Ovary (tissue), 9 donors: ENCODE data around the gene ATP11C. TPM values are rescaled to one million over a fixed set of nuclear protein-coding genes. Genes with fewer than 3 reads are reported as not detected.
"Not testable (repeated sequence)": the region's sequence is repeated elsewhere in the genome, so short reads cannot be mapped to it uniquely, and the experiment has no call there.

Experiments
- DNase-seq, 5 donors: peaks; one replicate each; pipeline ENCODE4 v3.0.0-alpha.2; 2019 to 2020
- H3K27ac ChIP-seq, 2 donors: fragments of 200-600 bp; one replicate each; pipeline versions ENCODE4 v1.5.1 to v1.8.0; 2019 to 2022
- H3K27me3 ChIP-seq: fragments of 200-600 bp; one replicate; pipeline ENCODE4 v1.8.0; 2022
- H3K36me3 ChIP-seq: fragments of 200-600 bp; sonication (generic); one replicate; pipeline ENCODE4 v1.5.1; 2019
- H3K4me1 ChIP-seq: one replicate; pipeline ENCODE4 v1.8.1; 2013; ENCODE audit warnings: mild to moderate bottlenecking, moderate library complexity; ENCODE audit not compliant: insufficient read depth
- H3K4me3 ChIP-seq: fragments of 200-600 bp; sonication (generic); one replicate; pipeline ENCODE4 v1.5.1; 2017
- H3K9me3 ChIP-seq, 2 donors: fragments of 200-600 bp in 1 of 2; sonication (generic) in 1 of 2; one replicate each; pipeline versions ENCODE4 v1.5.1 to v1.8.1; 2013 to 2019; ENCODE audit warnings: mild to moderate bottlenecking in 1 of 2, moderate library complexity in 1 of 2
- CTCF ChIP-seq, 3 donors: fragments of 450-650 bp in 2 of 3; fragments of 200-600 bp in 1 of 3; IDR thresholded peaks; one replicate each; pipeline versions ENCODE4 v1.5.1 to v1.8.0; 2016 to 2022; ENCODE audit warnings: antibody characterized with exemption in 3 of 3, mild to moderate bottlenecking in 1 of 3
- EP300 ChIP-seq: sonication (generic); formaldehyde crosslinking; IDR thresholded peaks from one replicate; pipeline ENCODE4 v1.6.1; 2017; ENCODE audit warnings: antibody characterized with exemption
- POLR2A ChIP-seq: fragments of 450-650 bp; IDR thresholded peaks from one replicate; pipeline ENCODE4 v1.6.1; 2017; ENCODE audit warnings: antibody characterized with exemption, mild to moderate bottlenecking, moderate library complexity
- WGBS, 3 donors: extraction: QIAGEN DNeasy Blood & Tissue Kit in 1 of 3; methylation state at CpG; one replicate each; pipeline versions ENCODE4 v1.1.5 to v1.1.7; 2013 to 2017; 5-methylcytosine and 5-hydroxymethylcytosine counted together
- intact Hi-C, 4 donors: fragments of 100-400 bp; cut with DNase I; formaldehyde crosslinking; loops; one replicate each; pipeline versions ENCODE4 v1.11.0 to v1.15.1; 2022 to 2023
- polyA plus RNA-seq, 2 donors: library from polyadenylated mRNA; stranded (reverse); fragments of 200-250 nt in 1 of 2; fragments of 350-450 nt in 1 of 2; fragmentation: Illumina TruSeq in 1 of 2; extraction: RNeasy Lipid Tissue Mini Kit (QIAGEN cat#74804) in 1 of 2; gene quantifications; one replicate each; pipeline ENCODE4 v1.2.3, GENCODE V29; 2013 to 2014
- total RNA-seq, 7 donors: library from RNA; depleted of rRNA in 2 of 7; stranded (reverse); fragments of >200 nt in 2 of 7; fragmentation: NEBNext Ultra II Directional in 3 of 7; extraction: Animal tissue kit (Norgen Biotek cat#: 25700) in 3 of 7; gene quantifications; one replicate each; pipeline versions ENCODE4 v1.1.0 to v1.2.4, GENCODE V29; 2016 to 2023
- donor health status: DM: no; HTN: no; CAD: no; lungs with moderate emphysema.
- donor health status: DM: no; HTN: no; CAD: no.
- donor health status: Bipolar disorder and iron deficiency.
- donor health status: DM: yes; HTN: yes; CAD: no.
- donor health status: DM: no; HTN: no; CAD: no.
- donor health status: DM: yes; HTN: yes; CAD: no.

Gene ATP11C
- total and polyA plus RNA-seq, 9 donors = 13.0 to 34.7 (median 22.9) TPM

- Histone ChIP-seq H3K4me3 (no peak overlapping the region), H3K4me1 (peaks cover 2% of the 10 kb centered on the region), H3K36me3 (no peaks in the 10 kb centered on the region), H3K27ac (no peak overlapping the region), H3K9me3 (no peaks in the 10 kb centered on the region), H3K27me3 (no peaks in the 10 kb centered on the region)
- TF ChIP-seq POLR2A = no peak
- no peak for TF ChIP-seq EP300
- TF ChIP-seq CTCF (IDR thresholded peaks at IDR 0.05) = no peak
- intact Hi-C loops = no loop called here
- no peak for DNase-seq
- 59 to 65% (median 61%) methylated on average over 4 of the region's 4 CpGs for WGBS, 3 donors
These were observed 2.5 kb downstream of the ATP11C start for GRCh38 chrX:139930401-139930800.

GRCh38 chrX:139929876-139930275 is 3.0 kb downstream of the ATP11C start:
- DNase-seq = no peak
- peaks cover 2% of the 10 kb centered on the region for H3K4me1 ChIP-seq
- H3K4me3 ChIP-seq = no peak overlapping the region
- no peaks in the 10 kb centered on the region for H3K36me3 ChIP-seq
- H3K27ac ChIP-seq = no peak overlapping the region
- no peak for TF ChIP-seq EP300
- TF ChIP-seq CTCF (IDR thresholded peaks at IDR 0.05) = no peak
- no peak for TF ChIP-seq POLR2A
- no peaks in the 10 kb centered on the region for H3K9me3 ChIP-seq
- intact Hi-C loops = no loop called here
- WGBS, 3 donors = 58 to 65% (median 62%) methylated on average over 5 of the region's 5 CpGs
- H3K27me3 ChIP-seq = no peaks in the 10 kb centered on the region

GRCh38 chrX:139924696-139925095 is 8.2 kb downstream of the ATP11C start:
- Histone ChIP-seq H3K36me3 (no peaks in the 10 kb centered on the region), H3K4me1 (peaks cover 4% of the 10 kb centered on the region), H3K27ac (no peak overlapping the region), H3K9me3 (no peaks in the 10 kb centered on the region), H3K27me3 (no peaks in the 10 kb centered on the region), H3K4me3 (no peak overlapping the region)
- DNase-seq = no peak
- TF ChIP-seq POLR2A = no peak
- TF ChIP-seq CTCF (IDR thresholded peaks at IDR 0.05) = no peak
- no peak for TF ChIP-seq EP300
- intact Hi-C loops = no loop called here
- WGBS, 3 donors = 58 to 65% (median 61%) methylated on average over 6 of the region's 6 CpGs

- Histone ChIP-seq H3K27ac (no peak overlapping the region), H3K4me3 (no peak overlapping the region), H3K36me3 (no peaks in the 10 kb centered on the region), H3K27me3 (no peaks in the 10 kb centered on the region), H3K9me3 (no peaks in the 10 kb centered on the region), H3K4me1 (peaks cover 4% of the 10 kb centered on the region)
- intact Hi-C loops = no loop called here
- DNase-seq = no peak
- no peak for TF ChIP-seq EP300
- no peak for TF ChIP-seq POLR2A
- TF ChIP-seq CTCF (IDR thresholded peaks at IDR 0.05) = no peak
- 54 to 66% (median 60%) methylated on average over 5 of the region's 5 CpGs for WGBS, 3 donors
These were observed 8.7 kb downstream of the ATP11C start for GRCh38 chrX:139924069-139924695.

- intact Hi-C loops, H3K9me3 ChIP-seq, H3K4me1 ChIP-seq, H3K4me3 ChIP-seq, H3K27ac ChIP-seq, H3K27me3 ChIP-seq, H3K36me3 ChIP-seq, DNase-seq: not testable (repeated sequence)
- 76 to 77% (median 77%) methylated on average over 6 of the region's 6 CpGs for WGBS, 3 donors
These were observed 11.7 kb downstream of the ATP11C start for GRCh38 chrX:139921142-139921541.
